GM21423 (cell line): ENCODE data around the gene F12.
"Not testable (repeated sequence)": the region's sequence is repeated elsewhere in the genome, so short reads cannot be mapped to it uniquely, and the experiment has no call there.

Experiments
- ATAC-seq: cut with Tn5 transposase; IDR thresholded peaks from one replicate; pipeline ENCODE4 v1.9.1; 2021; ENCODE audit warnings: mild to moderate bottlenecking, moderate library complexity; ENCODE audit not compliant: unreplicated experiment

The F12 gene

DNA sequence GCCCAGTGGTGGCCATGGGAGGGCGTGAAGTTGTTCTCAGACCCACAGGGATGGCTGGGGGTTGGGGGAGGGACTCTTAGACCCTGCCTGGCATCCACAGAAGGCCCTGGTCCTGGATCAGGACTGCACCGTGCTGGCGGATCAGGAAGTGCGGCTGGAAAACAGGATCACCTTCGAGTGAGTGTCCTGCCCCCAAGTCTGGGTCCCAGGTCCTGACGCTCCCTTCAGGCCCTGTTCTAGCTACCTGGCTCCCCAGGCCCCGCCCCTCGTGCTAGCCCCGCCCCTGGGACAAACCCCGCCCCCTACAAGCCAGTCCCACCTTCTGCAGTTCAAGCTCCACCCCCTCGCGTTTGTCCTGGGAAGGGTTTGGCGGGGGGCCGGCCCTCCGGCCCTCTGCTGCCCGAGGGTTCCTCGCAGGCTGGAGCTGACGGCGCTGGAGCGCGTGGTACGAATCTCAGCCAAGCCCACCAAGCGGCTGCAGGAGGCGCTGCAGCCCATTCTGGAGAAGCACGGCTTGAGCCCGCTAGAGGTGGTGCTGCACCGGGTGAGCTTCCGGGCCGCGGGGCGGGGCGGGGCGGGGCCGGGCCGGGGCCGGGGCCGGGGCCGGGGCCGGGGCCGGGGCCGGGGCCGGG, 38.8 kb downstream of the F12 start:
- ATAC-seq, result no peak

DNA sequence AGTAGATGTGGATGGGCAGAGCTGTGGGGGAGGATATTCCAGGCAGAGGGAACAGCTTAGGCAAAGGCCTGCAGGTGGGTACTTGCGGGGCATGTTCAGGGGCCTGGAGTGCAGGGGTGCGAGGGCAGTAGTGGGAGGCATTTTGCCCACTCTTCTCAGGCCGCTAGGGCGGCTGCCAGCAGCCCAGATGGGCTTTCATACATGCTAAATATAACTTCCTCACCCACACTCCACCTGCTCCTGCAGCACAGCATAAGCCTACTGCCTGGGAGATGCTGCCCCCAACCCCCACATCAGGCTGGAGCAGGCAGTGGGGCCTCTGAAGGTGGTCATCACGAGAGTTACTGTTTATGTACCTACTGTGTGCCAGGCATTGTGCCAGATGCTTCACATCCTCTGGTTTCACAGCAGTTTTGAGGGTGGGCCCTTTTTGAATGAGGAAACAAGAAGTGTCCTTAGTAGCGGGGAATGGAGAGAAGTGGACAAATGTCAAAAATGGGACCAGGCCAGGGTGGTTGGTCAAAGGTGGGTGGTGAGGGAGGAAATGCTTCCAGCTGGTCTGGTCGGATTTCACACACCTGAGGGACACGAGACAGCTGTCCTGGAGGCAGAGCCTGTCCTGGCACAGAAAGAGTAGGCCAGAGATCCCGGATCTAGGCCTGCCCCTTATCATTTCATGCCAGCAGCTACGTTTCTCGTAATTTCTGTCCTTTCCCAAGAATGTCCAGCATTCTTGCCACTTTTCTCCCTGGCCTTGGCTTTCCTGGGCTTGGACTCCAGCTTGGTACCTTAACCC, 39.5 kb downstream of the F12 start:
- ATAC-seq, result no peak

DNA sequence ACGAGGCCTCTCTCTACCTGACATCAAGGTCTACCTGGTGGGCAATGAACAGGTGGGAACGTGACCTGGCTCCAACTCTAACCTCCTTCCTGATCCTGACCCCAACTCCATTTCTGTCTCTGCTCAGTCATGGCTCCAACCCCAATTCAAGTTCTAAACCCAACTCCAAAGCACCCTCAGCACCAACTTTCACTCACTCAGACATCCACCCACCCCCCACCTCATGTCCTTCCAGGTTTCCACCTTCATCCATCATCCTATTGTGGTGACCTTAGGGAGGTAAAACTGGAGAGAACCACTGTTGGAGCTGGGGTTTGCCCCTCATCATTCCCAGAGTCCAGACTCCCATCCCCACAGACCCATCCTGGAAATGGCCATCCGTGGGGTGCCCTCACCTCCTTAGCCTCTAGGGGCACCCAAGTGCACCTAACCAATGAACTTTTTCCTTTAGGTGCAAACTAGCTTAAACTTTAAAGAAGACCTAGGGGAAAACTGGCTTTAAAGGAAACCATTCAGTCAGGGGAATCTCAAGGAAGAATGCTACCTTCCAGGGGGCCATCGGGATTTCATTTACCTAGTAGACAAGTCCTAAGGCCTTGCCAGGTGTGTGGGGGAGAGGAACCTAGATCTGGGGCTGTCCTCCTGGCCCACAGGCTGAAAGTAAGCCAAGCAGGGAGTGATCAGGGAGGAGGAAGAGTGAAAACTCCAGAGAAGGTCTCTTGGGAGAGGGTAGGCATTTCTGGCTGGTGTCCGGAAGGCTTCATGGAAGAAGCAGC, 40.3 kb downstream of the F12 start:
- no peak for ATAC-seq

DNA sequence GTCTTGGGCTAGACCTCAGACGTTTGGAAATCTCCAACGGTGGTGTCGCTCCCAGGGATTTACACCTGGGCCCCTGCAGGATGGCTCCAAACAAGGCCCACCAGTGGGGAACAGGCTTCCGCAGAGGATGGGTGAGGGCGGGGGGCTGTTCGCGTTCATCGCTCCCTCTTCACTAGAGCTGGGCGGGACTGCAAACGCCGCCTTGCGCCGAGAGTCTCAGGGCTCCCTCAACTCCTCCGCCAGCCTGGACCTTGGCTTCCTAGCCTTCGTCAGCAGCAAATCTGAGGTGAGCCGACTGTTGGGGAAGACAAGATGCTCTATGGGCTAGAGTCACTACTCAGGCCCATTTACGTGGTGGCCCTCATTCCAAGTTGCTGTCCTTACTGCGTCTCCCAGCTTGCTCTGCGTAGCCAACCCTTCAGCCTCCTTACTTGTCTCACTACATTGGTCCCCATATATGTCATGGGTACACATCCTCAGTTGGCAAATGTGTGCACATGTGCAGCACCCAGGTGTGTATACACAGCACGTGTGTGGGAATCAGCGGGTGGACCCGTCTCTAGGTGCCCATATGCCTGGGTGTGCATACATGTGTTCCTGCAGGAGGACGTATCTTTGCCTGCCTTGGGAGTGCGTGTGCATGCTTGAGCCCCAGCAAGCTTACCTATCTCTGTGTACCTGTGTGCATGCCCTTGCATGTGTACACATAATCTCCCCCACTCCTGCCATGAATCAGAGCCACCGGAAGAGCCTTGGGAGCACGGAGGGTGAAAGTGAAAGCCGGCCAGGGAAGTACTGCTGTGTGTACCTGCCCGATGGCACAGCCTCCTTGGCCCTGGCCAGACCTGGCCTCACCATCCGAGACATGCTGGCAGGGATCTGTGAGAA, 41.1 kb downstream of the F12 start:
- no peak for ATAC-seq

DNA sequence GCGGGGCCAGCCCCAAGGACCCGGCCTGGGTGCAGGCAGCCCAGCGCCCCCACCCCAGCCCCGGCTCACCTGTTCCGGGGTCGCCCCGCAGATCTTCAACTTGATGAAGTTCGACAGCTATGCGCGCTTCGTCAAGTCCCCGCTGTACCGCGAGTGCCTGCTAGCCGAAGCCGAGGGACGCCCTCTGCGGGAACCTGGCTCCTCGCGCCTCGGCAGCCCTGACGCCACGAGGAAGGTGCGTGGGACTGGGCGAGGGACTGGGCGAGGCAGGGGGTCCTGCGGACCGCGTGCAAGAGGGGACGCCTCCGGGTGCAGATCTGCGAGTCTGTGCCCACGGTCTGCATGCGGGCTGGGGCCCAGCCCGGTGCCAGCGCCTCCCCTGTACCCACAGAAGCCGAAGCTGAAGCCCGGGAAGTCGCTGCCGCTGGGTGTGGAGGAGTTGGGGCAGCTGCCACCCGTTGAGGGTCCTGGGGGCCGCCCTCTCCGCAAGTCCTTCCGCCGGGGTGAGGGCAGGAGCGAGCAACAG, 42.0 kb downstream of the F12 start:
- no peak for ATAC-seq

DNA sequence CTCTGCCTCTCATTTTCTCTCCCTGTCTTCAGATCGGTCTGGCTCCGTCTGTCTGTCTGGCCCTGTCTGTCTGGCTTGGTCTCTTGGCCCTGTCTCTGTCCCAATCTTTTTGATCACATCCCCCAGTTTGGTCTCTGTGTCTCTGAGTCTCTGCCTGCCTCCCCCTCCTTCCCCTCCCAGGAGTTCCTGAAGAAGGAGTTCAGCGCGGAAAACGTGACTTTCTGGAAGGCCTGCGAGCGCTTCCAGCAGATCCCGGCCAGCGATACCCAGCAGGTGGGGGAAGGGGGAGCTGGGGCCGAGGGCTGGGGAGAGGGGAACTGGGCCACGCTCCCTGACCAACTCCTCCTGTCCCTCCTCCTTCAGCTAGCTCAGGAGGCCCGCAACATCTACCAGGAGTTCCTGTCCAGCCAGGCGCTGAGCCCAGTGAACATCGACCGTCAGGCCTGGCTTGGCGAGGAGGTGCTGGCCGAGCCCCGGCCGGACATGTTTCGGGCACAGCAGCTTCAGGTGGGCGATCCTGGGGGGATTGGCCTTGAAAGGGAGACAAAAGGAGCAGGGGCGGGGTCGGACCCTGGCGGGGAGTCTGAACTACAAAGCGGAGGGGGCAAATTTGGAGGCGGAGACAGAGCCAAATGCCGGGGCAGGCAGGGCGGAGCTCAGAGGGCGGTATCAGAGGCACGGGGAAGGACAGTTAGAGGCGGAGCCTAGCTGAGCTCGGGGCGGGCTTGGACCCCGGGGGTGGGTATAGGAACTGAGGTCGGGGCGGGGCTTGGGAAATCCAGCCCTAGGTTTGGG, 42.6 kb downstream of the F12 start:
- ATAC-seq, result no peak

DNA sequence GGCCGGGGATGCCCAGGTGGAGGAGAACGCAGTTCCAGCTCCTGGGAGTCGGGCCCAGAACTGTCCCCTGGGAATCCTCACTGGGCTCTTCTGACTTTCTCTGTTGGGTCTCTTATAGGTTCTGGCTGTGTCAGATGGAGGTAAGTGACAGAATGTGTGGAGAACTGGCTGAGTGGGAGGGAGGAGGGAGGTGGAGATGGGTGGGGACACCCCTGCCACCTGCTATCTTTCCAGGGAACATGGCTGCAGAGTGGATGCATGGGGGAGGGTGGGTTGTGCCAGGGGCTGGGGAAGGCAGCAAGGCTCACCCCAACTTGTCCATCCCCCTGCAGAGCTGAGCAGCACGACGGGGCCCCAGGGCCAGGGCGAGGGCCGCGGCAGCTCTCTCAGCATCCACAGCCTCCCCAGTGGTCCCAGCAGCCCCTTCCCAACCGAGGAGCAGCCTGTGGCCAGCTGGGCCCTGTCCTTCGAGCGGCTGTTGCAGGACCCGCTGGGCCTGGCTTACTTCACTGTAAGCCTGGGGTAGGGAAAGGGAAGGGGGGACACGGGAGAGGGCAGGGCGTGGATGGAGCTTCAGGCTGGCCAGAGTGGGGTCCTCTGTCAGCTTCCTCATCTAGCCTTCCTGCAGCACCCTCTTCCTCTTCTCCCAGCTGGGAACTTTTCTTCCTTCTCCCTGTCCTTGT, 43.4 kb downstream of the F12 start:
- ATAC-seq, result no peak

DNA sequence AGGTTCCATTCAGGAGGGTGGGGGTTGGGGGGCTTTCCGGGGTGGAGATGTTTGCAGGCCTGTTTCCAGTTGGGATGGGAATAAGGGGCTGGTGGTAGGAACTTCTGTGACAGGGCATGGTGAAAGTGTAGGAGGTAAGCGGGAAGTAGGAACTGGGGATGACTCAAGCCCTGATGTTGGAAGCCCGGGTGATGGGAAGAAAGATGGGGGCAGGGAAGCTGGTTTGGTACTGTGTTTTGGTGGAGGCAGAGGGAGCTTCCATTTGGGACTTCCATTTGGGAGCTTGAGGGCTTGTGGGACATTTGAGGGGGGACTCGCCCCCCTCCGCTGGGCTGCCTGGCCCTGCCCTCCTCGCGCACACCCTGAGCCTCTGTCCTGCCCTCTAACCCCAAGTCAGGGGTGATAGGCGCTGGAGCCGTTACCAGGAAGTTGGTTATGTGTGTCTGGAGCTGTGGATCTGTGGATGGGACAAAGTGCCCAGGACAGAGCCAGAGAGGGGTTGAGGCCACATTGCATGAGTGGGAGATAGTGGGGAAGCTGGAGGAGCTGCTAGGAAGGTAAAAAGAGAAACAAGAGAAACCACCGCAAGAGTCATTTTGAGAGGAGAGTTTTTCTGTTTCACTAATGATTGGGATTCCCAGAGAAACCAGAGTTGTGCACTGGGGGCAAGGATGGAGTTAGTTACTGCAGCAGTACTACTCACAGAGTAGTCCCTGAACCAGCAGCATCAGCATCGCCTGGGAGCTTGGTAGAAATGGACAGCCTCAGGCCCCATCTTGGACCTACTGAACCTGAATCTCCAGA, 45.0 kb downstream of the F12 start:
- no peak for ATAC-seq

DNA sequence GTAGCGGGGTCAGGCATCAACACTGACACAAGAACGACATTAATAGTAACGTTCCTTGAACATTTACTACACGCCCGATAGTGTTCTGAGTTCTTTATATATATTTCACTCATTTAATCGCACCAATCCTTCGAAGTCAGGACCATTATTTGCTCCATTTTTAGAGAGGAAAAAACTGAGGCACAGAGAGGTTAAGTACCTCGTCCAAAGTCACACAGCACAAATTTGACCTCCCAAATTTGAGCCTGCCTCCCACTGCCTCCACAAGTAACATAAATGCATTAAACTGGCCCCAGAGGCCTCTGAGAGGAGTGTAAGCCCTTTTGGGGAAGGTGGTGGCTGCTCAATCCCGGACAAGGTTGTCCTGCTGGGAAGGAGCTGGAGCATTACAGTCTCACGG, 45.8 kb downstream of the F12 start:
- ATAC-seq, result no peak

DNA sequence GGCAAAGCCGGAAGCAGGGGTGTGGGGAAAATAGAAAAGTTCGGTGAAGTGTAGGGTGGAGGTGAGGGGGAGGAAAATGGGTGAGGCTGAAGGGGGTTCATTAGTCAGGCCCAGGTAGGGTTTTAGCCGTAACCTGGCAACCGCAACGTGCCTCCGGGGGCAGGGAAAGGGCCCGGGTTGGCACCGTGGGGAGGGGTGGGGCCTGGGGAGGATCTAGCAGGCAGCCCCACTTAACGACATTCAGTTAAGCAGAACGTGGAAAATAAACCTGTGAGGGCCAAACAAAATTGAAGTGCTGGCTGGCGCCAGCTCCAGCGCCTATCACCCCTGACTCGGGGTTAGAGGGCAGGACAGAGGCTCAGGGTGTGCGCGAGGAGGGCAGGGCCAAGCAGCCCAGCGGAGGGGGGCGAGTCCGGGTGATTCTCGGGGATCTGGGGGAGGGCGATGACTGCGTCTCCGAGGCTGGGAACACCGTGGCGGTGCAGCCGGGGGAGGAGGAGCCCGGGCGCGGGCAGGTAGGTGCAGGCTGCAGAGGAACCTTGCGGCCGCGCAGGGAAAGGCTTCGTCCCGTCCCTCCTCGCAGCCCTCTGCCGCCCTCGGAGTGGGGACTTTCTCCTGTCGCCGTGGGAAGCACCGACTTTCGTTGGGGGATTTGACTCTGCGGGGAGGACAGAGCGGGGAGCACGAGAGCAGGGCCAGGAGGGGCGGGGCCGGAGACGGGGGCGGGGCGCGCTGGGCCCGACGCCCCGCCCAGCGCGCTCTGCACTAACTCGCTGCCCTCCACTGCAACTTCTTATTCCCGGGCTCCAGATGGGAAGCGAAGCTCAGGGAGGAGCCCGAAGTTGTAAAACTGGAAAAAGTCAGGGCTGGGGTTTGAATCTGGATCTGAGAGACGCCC, 46.5 kb downstream of the F12 start:
- no peak for ATAC-seq

DNA sequence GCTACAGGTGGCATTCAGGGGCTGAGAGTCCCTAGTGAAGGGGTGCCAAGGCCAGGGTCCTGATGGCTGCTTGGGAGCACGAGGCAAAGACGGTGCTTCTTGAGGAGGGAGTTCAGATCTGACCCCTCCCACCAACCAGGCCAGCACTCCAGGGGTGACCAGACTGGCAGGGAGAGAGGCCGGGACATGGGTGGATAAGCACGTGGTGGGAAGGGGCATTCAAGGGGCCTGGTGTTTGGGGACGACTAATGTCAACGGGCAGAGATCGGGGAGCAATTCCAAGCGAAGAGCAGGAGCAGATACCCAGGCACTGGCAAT, 47.1 kb downstream of the F12 start:
- ATAC-seq, result no peak

DNA sequence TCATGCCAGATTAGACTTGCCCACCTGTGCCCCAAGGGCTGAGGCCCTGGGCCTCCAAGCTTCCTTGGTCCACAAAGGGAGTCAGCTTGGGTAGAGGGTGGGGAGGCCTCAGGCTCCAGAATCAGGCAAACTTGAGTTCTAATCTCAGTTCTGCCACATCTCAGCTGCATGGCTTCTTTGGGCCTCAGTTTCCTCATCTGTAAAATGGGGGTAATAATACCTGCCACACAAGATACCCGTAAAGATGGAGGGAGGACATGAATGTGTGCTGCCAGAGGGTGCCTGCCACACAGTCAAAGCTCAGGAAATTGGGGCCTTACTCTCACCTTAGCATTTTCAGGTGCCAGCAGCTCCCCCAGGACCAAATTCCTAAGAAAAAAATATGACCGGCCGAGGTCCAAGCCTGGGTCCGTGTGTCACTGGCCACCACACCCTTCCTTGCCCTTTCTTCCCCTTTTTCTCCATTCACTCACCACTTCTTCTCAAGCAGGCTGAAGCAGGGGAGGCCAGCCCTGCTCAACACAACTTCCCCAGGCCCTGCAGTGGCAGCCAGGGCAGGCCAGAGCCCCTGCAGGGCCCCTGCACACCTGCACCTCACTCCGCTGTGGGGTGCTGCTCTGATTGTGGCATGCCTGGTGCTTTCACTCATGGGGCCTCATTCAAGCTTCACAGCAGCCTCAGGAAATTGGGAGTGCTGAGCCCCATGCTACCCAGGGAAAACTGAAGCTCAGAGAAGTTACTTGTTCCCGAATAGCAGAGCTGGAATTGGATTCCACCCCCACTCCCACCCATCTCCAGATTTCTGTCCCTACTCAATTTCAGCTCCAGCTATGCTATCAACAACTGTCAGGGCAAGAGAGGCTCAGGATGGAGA, 47.7 kb downstream of the F12 start:
- ATAC-seq, result no peak

DNA sequence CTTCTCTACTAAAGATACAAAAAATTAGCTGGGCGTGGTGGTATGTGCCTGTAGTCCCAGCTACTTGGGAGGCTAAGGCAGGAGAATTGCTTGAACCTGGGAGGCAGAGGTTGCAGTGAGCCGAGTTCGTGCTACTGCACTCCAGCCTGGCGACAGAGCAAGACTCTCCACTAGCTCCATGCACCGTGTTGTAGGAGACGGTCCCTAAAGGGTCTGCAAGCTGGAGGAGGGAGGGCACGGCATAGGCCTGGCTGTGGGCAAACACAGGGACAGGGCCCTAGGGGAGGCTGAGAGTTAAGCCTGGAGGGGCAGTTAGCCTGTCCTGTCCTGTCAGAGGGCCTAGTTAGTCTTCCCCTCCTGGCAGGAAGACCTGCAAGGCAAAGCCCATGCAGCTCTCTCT, 48.6 kb downstream of the F12 start:
- not testable (repeated sequence) for ATAC-seq

DNA sequence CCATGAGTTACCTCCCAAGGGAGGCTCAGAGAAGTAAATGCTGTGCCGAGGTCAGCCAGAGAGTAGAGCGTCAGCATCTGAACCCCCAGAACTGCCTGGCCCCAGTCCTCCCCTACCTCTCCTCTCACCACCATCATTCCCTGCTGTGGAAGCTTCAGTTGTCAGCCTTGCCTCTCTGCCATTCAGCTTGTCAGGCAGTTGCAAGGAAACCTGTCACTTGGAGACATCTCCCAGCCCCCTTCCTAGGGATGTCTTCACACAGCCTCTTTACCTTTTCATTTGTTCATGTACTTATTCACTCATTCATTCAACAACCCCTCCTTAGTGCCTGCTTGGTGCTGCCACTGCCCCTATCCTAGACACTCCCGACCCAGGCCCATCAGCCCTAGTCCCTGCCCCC, 49.5 kb downstream of the F12 start:
- no peak for ATAC-seq

DNA sequence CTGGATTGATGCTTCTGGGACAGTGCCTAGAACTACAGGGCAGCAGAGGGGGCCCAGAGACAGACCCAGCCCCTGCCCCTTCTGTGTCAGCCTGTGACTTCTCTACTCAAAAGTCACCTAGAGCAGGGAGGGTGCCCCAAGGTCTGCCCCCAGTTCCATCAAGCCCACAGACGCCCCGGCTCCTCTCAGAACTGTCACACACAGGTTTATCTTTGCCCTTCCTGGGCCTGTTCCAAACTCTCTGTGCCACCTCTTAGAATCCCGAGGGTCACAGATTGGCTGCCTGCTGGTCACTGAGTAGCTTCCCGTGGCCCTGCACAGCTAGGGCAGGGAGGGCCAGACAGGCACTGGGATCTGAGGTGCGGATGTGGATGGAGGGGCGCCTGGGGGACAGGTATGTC, 49.9 kb downstream of the F12 start:
- ATAC-seq, result no peak

DNA sequence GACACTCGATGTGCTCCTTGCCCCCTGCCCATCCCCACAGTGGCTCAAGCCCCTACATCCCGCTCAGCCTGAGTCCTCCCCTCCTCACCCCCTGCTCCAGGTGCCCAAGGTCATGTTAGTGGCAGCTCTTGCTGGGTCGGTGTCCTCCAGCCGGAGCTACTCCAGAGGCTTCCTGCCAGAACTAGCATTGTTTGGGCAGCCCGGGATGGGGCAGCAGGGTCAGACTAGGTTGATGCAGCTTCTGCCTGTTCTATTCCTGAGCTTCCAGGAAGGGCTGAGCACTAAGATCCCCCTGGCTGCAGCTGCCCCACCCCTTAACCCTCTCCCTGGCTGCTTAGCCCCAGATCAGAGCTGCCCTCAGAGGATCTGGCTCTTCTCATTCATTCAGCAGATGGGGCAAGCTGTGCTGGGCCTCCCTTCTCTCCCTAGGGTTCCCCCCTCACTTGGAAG, 51.0 kb downstream of the F12 start:
- no peak for ATAC-seq
